Esophagus muscularis mucosa (tissue), 3 donors: Measurements from ENCODE around the gene ASF1A.

Experiments
- CTCF ChIP-seq, 3 experiments: fragments of 200-600 bp in 2 of 3; fragments of 450-650 bp in 1 of 3; sonication (generic) in 2 of 3; IDR thresholded peaks; one replicate each; pipeline ENCODE4 v1.5.1; 2017 to 2019; ENCODE audit warnings: antibody characterized with exemption in 3 of 3, mild to moderate bottlenecking in 2 of 3, moderate library complexity in 1 of 3
- POLR2A ChIP-seq: fragments of 450-650 bp; IDR thresholded peaks from one replicate; pipeline ENCODE4 v1.6.1; 2017; ENCODE audit warnings: antibody characterized with exemption, moderate library complexity, mild to moderate bottlenecking, low read depth
- POLR2AphosphoS5 ChIP-seq, 2 donors: sonication (generic); formaldehyde crosslinking; IDR thresholded peaks; one replicate each; pipeline ENCODE4 v1.6.1; 2017; ENCODE audit warnings: antibody characterized with exemption in 2 of 2

GRCh38 chr6:118877806-118878205 is 16.1 kb upstream of the ASF1A start:
- no peak for TF ChIP-seq CTCF (IDR thresholded peaks at IDR 0.05)
- TF ChIP-seq POLR2A: no peak
- TF ChIP-seq POLR2AphosphoS5 (IDR thresholded peaks at IDR 0.05): no peak
